Small intestine (tissue), 7 donors: Measurements from ENCODE around the gene PPP1R12B. TPM values are rescaled to one million over a fixed set of nuclear protein-coding genes. Genes with fewer than 3 reads are reported as not detected.
A peak's percentile ranks its signal among the peaks of the same experiment; 100 is the strongest.
"Not testable (repeated sequence)": the region's sequence is repeated elsewhere in the genome, so short reads cannot be mapped to it uniquely, and the experiment has no call there.

Experiments
- DNase-seq, 2 donors: peaks; one replicate each; pipeline versions ENCODE4 v3.0.0 to v3.0.0-alpha.2; 2013
- FAIRE-seq: peaks from 2 replicates; lab custom pipeline; 2012; peaks lifted over from hg19 to GRCh38; lab: Jason Lieb, UNC
- H3K27ac ChIP-seq, 3 donors: one replicate each; pipeline ENCODE4 v1.5.1; 2013; ENCODE audit warnings: low read length in 2 of 3, mild to moderate bottlenecking in 2 of 3, control low read depth in 1 of 3, inconsistent platforms in 1 of 3, low read depth in 1 of 3, moderate library complexity in 1 of 3
- H3K27me3 ChIP-seq, 3 donors: one replicate each; pipeline ENCODE4 v1.6.1; 2013; ENCODE audit warnings: low read length in 3 of 3, inconsistent platforms in 1 of 3; ENCODE audit not compliant: control insufficient read depth in 3 of 3, insufficient read depth in 3 of 3
- H3K36me3 ChIP-seq, 3 donors: one replicate each; pipeline ENCODE4 v1.6.1; 2013; ENCODE audit warnings: low read length in 3 of 3, inconsistent platforms in 1 of 3, low read depth in 1 of 3, mild to moderate bottlenecking in 1 of 3, moderate library complexity in 1 of 3; ENCODE audit not compliant: control insufficient read depth in 3 of 3, insufficient read depth in 2 of 3
- H3K4me1 ChIP-seq, 3 donors: one replicate each; pipeline ENCODE4 v1.6.1; 2013; ENCODE audit warnings: low read length in 2 of 3, inconsistent platforms in 1 of 3, low read depth in 1 of 3, mild to moderate bottlenecking in 1 of 3, moderate library complexity in 1 of 3; ENCODE audit not compliant: control insufficient read depth in 3 of 3, insufficient read depth in 2 of 3
- H3K4me3 ChIP-seq, 3 donors: one replicate each; pipeline ENCODE4 v1.5.1; 2013; ENCODE audit warnings: low read length in 3 of 3, control low read depth in 1 of 3, inconsistent platforms in 1 of 3, low read depth in 1 of 3, mild to moderate bottlenecking in 1 of 3, moderate library complexity in 1 of 3
- H3K9me3 ChIP-seq, 2 donors: one replicate each; pipeline ENCODE4 v1.6.1; 2013; ENCODE audit warnings: low read depth in 1 of 2, low read length in 1 of 2; ENCODE audit not compliant: control insufficient read depth in 2 of 2, insufficient read depth in 1 of 2
- WGBS, 3 donors: extraction: QIAGEN DNeasy Blood & Tissue Kit; methylation state at CpG; one replicate each; pipeline ENCODE4 v1.1.7; 2013; 5-methylcytosine and 5-hydroxymethylcytosine counted together
- polyA plus RNA-seq, 4 donors: library from polyadenylated mRNA; stranded (reverse) in 3 of 4; unstranded in 1 of 4; fragments of 200-250 nt in 3 of 4; fragments of 120-200 nt in 1 of 4; gene quantifications; one replicate each; pipeline versions ENCODE4 v1.2.1 to v1.2.3, GENCODE V29; 2013
- donor health status: healthy with polysubstance abuse.
- donor health status: control.
- donor health status: control.
- donor health status: Bipolar disorder and iron deficiency.
- donor health status: healthy.

PPP1R12B gene
- polyA plus RNA-seq, 4 donors = 1.1 to 18.1 (median 8.6) TPM

DNA sequence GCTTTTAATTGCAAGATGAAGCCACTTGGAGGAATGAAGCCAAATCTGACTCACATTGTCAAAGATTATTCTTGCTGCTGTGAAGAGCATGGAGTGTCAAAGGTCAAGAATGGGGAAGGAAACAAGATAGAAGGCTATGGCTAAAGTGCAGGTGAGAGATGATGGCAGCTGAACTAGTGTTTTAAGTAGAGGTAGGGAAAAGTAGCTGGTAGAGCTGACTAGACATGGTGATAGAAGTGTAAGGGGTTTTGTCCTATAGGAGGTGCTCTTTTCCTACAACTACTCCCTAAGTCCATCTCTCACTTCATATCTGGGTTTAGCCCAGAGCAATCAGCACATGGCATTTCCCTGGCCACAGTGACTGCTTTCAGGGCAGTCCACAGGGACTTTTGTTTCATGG lies 18.6 kb upstream of the PPP1R12B start:
- peaks cover 0 to 2% (median 0%) of the 10 kb centered on the region in 3 donors for H3K4me1 ChIP-seq
- no peaks in the 10 kb centered on the region for H3K9me3 ChIP-seq
- no peak for FAIRE-seq
- H3K27ac ChIP-seq = no peak overlapping the region
- H3K36me3 ChIP-seq = peaks cover 0 to 4% (median 0%) of the 10 kb centered on the region in 3 donors
- peak; percentile 15 to 71 for DNase-seq
- H3K27me3 ChIP-seq = no peaks in the 10 kb centered on the region
- no peak overlapping the region for H3K4me3 ChIP-seq

DNA sequence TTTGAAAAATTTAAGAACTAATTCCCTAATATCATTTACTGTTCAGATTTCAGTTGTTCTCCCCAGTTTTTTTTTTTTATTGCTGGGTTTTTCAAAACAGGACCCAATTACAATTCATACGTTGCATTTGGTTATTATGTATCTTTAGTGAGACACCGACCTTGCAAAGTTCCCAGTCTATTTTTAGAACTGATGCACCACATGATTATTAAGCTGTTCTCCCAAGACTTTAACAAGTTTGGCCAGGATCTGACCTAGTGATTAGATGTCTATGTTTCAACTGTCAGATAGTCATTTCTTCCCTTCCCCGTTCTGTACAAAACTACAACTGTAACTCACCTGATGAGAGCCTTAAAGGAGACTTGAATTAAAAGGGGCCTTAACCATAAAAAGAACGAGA lies 14.6 kb upstream of the PPP1R12B start:
- no peaks in the 10 kb centered on the region for H3K27me3 ChIP-seq
- no peak overlapping the region for H3K4me3 ChIP-seq
- DNase-seq = no peak
- no peak for FAIRE-seq
- peaks cover 0 to 4% (median 3%) of the 10 kb centered on the region in 3 donors for H3K36me3 ChIP-seq
- H3K27ac ChIP-seq = no peak overlapping the region
- 79 to 85% (median 80%) methylated on average over 4 of the region's 4 CpGs for WGBS, 3 donors
- peaks cover 0 to 2% (median 0%) of the 10 kb centered on the region in 3 donors for H3K4me1 ChIP-seq
- H3K9me3 ChIP-seq = no peaks in the 10 kb centered on the region

DNA sequence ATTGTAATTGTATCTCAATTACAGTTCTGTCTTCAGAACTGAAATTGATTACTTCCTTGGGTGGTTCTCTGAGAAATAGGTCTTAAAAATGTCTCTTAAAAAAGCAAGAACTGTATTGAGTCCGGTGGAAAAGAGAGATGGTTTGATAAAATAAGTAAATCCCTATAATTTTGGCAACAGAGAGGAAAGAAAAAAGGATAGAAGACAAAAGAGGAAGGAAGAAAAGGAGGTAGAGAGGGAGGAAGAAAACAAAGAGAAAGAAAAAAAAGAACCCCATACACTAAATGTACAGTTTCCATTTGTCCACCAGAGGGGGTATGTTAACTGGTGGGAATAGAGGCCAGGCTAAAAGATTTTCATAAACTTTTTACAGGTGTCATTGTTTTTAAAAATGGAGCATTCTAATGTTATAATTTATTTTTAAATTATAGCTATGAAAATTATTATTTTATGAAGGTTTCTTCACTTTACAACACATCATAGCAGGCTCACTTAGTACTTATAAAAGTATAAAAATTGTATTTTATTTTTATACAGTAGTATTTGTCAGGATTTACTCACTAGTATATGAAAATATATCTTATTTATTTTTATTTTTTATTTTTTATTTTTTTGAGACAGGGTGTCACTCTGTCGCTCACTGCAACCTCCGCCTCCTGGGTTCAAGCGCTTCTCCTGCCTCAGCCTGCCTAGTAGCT lies 4.7 kb upstream of the PPP1R12B start:
- 66 to 72% (median 69%) methylated on average over 4 of the region's 4 CpGs for WGBS, 3 donors
- Histone ChIP-seq H3K4me3 (no peak overlapping the region), H3K9me3 (no peaks in the 10 kb centered on the region), H3K36me3 (peaks cover 0 to 2% (median 0%) of the 10 kb centered on the region in 3 donors), H3K4me1 (peaks cover 0 to 6% (median 0%) of the 10 kb centered on the region in 3 donors), H3K27ac (no peak overlapping the region), H3K27me3 (no peaks in the 10 kb centered on the region)
- peak; percentile 52 to 72 for DNase-seq
- FAIRE-seq = peak; percentile 47

DNA sequence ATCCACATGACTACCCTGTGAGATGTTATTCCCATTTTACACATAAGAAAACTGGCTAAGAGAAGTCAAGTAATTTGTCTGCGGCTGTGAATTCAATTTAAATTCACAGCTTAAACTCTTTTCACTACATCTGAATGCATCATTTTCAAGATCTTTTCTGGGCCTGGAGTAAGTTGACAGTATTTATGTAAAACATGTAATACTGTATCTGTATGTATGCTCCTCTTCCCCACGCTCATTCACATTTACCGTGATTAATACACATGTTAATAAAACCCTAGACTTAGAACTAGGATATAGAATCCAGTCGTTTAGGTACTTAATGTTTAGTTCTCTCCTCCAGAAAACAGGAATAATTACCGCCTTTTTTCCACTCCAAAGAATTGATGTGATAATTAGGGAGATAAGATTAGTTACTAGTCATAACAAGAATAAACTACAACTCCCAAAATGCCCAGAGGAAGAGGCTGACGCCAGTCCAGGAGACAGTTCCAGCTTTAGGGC lies 442 bp upstream of the PPP1R12B start:
- Histone ChIP-seq H3K27ac (no peak overlapping the region), H3K4me3 (no peak overlapping the region), H3K4me1 (peaks cover 0 to 3% (median 3%) of the 10 kb centered on the region in 3 donors), H3K36me3 (no peaks in the 10 kb centered on the region), H3K9me3 (no peaks in the 10 kb centered on the region), H3K27me3 (no peaks in the 10 kb centered on the region)
- DNase-seq (no peak), FAIRE-seq (peak; percentile 51)
- 46 to 51% (median 48%) methylated on average over 6 of the region's 6 CpGs for WGBS, 3 donors

DNA sequence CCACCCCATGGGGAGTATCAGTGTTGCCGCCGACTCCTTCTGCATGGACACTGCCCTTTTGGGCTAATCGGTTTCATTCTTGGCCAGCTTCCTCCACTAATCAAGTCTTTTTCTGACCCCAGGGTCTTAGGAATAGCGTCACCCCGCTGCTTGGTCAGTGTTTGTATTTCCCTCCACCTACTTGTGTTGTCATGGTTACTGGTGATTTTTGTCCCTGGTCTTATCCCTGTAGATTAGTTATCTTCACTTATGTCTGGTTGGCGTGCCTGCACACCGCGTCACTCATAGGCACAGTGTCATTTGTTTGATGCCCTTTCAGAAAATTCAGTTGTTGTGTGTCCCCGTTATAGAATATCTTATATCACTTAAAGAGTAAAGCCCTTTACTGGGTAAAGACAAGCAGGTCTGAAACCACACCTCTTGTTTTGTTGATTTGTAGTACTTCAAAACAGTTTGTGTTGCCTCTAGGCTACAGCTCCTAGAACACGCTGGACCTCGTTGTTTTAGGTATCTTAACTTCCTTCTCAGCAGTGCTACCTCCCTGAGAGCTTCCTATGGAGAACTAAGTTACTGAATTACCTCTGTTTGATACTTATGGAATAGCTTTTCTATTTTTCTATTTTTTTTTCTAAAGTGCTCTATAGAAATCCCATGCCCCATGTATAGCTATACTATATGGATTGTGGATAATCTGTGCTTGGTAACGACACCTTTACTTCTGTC lies 868 bp downstream of the PPP1R12B start:
- Histone ChIP-seq H3K9me3 (no peaks in the 10 kb centered on the region), H3K36me3 (no peaks in the 10 kb centered on the region), H3K27ac (peak overlapping the region; percentile 61 to 89 (median 80)), H3K27me3 (no peaks in the 10 kb centered on the region), H3K4me1 (peaks cover 0 to 3% (median 3%) of the 10 kb centered on the region in 3 donors), H3K4me3 (peak overlapping the region; percentile 70 to 79 (median 77))
- DNase-seq (peak in 1 of 2 donors; percentile 36), FAIRE-seq (no peak)
- WGBS, 3 donors = 3 to 6% (median 3%) methylated on average over 12 of the region's 12 CpGs

DNA sequence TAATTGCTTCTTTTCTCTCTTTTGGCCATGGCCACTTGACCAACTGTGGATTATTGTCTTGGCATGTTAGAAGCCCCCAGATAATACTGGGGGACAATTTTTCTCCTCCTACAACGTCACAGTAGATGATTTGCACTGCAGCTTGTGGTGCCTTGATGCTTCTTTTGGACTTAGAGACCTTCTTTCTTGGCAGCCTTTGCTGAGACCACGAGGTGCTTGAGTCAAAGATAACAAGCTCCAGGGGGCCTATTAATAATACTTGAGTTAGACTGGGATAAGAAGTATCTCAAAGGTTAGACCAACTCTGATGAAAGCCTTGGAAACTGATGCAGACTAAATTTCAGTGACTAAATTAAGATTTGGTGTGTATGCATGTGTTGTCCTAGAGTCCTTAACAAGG lies 3.2 kb downstream of the PPP1R12B start:
- H3K36me3 ChIP-seq = no peaks in the 10 kb centered on the region
- H3K4me3 ChIP-seq = no peak overlapping the region
- DNase-seq (no peak), FAIRE-seq (no peak)
- no peak overlapping the region for H3K27ac ChIP-seq
- peaks cover 0 to 3% (median 3%) of the 10 kb centered on the region in 3 donors for H3K4me1 ChIP-seq
- 64 to 75% (median 72%) methylated on average over 2 of the region's 2 CpGs for WGBS, 3 donors
- no peaks in the 10 kb centered on the region for H3K9me3 ChIP-seq
- H3K27me3 ChIP-seq = no peaks in the 10 kb centered on the region

DNA sequence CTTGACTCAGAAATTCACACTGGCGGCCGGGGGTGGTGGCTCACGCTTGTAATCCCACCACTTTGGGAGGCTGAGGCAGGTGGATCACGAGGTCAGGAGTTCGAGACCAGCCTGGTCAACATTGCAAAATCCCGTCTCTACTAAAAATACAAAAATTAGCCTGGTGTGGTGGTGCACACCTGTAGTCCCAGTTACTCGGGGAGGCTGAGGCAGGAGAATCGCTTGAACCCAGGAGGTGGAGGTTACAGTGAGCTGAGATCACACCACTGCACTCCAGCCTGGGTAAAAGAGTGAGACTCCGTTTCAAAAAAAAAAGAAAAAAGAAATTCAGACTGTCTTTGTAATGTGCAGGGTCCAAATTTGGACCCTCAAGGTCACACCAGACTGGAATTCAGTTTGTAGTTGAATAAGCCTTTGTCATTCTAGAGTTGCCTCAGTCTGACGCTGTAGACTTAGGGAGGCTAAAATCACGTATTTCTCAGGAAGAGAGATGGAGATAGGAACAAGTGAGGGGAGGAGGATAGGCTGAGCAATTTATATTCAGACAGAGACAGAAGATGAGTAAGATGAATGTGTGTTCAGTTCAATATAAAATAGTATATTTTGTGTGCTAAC lies 4.2 kb downstream of the PPP1R12B start:
- not testable (repeated sequence) for DNase-seq, H3K9me3 ChIP-seq, H3K4me1 ChIP-seq, H3K27ac ChIP-seq, H3K27me3 ChIP-seq, H3K4me3 ChIP-seq, FAIRE-seq, H3K36me3 ChIP-seq
- WGBS, 3 donors = 92 to 93% (median 93%) methylated on average over 11 of the region's 11 CpGs

DNA sequence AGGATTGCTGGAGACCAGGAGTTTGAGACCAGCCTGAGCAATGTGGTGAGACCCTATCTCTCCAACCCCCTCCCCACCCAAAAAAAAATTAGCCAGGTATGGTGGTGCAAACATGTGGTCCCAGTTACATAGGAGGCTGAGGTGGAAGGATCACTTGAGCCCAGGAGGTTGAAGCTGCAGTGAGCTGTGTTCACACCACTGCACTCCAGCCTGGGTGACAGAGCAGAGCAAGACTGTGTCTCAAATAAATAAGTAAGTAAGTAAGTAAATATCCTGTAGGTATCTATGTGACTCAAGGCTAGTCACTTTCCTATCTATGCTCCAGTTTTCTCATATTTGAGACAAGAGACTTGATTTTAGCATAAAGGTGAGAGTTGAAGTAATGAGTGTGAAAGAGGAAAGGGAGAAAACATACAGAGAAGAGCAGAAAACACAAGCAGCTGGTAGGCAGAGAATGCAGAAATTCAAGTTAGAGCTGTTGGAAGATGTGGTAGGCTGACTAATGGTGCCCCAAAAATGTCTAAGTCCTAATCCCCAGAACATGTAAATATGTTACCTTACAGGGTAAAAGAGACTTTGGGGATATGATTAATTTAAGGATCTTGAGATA lies 7.5 kb downstream of the PPP1R12B start:
- H3K27ac ChIP-seq = no peak overlapping the region
- H3K4me1 ChIP-seq = no peaks in the 10 kb centered on the region
- DNase-seq (no peak), FAIRE-seq (no peak)
- H3K27me3 ChIP-seq = no peaks in the 10 kb centered on the region
- H3K9me3 ChIP-seq = no peaks in the 10 kb centered on the region
- H3K4me3 ChIP-seq = no peak overlapping the region
- H3K36me3 ChIP-seq = no peaks in the 10 kb centered on the region
